ENCODE data around the gene NXPH3.

Gene NXPH3

DNA sequence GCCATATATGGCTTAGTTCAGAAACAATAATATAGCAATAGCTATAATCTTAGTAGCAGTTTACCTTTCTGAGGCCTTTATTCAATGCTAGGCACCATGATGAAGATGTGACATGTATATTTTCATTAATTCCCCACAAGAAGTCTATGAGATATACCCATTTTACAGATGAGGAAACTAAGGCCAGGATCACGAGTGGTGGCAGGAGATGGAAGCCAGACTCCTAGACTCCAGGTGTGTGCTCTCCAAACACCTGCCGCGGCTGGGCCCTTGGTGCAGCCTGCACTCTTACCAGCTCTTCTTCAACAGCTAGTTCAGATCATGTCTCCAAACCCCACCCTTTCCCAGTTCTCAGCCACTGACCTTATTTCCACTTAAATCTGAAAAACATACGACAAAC lies 15.2 kb downstream of the NXPH3 start:
- H3K27me3 ChIP-seq (ENCODE audit: control insufficient read depth, insufficient read depth, low read length, poor library complexity, severe bottlenecking), result no peaks in the 10 kb centered on the region
- no peaks in the 10 kb centered on the region for H3K9me3 ChIP-seq (ENCODE audit: control insufficient read depth, low read length)
- H3K4me1 ChIP-seq (ENCODE audit: control insufficient read depth, insufficient read depth, low read length), result no peaks in the 10 kb centered on the region
- WGBS, 2 experiments, result 91 to 93% methylated on average over 4 of the region's 4 CpGs
- no peak overlapping the region for H3K27ac ChIP-seq (ENCODE audit: insufficient read depth, low read depth, low read length, poor library complexity, severe bottlenecking)
- H3K36me3 ChIP-seq (ENCODE audit: control insufficient read depth, insufficient read depth, low read length), result no peaks in the 10 kb centered on the region
- no peak overlapping the region for H3K4me3 ChIP-seq (ENCODE audit: insufficient read depth, low read depth, low read length)

DNA sequence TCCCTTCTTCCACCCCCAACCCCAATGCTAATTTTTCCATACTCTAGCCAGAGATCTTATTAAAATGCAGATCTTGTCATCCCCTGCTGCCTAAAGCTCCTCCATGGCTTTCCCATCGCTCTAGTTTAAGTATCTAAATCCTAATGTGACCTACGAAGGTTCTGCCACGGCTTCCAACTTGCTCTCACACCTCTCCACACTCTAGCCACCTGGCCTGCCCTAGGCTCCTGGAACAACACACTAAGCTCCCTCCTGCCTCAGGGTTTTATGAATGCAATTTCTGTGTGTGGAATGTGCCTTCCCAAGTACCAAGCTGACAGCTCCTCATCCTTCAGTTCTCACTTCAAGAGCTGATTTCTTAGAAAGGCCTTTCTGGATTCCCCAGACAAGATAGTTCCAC lies 16.6 kb downstream of the NXPH3 start:
- 88 to 96% methylated on average over 3 of the region's 3 CpGs for WGBS, 2 experiments

GRCh38 chr17:49595328-49595727 lies 19.7 kb downstream of the NXPH3 start:
- no peaks in the 10 kb centered on the region for H3K9me3 ChIP-seq (ENCODE audit: control insufficient read depth, low read length)
- H3K36me3 ChIP-seq (ENCODE audit: control insufficient read depth, insufficient read depth, low read length), result peaks cover 9% of the 10 kb centered on the region
- H3K4me1 ChIP-seq (ENCODE audit: control insufficient read depth, insufficient read depth, low read length), result peaks cover 2% of the 10 kb centered on the region
- H3K27me3 ChIP-seq (ENCODE audit: control insufficient read depth, insufficient read depth, low read length, poor library complexity, severe bottlenecking), result no peaks in the 10 kb centered on the region
- no peak overlapping the region for H3K27ac ChIP-seq (ENCODE audit: insufficient read depth, low read depth, low read length, poor library complexity, severe bottlenecking)
- WGBS, 2 experiments, result 85 to 94% methylated on average over 4 of the region's 4 CpGs
- no peak overlapping the region for H3K4me3 ChIP-seq (ENCODE audit: insufficient read depth, low read depth, low read length)

More for the DNA sequence above, 16.6 kb downstream of the NXPH3 start:
- Histone ChIP-seq H3K4me1 (ENCODE audit: control insufficient read depth, insufficient read depth, low read length) (no peaks in the 10 kb centered on the region), H3K27me3 (ENCODE audit: control insufficient read depth, insufficient read depth, low read length, poor library complexity, severe bottlenecking) (no peaks in the 10 kb centered on the region), H3K36me3 (ENCODE audit: control insufficient read depth, insufficient read depth, low read length) (no peaks in the 10 kb centered on the region), H3K27ac (ENCODE audit: insufficient read depth, low read depth, low read length, poor library complexity, severe bottlenecking) (no peak overlapping the region), H3K4me3 (ENCODE audit: insufficient read depth, low read depth, low read length) (no peak overlapping the region), H3K9me3 (ENCODE audit: control insufficient read depth, low read length) (no peaks in the 10 kb centered on the region)

- Histone ChIP-seq H3K27ac (ENCODE audit: insufficient read depth, low read depth, low read length, poor library complexity, severe bottlenecking) (no peak overlapping the region), H3K27me3 (ENCODE audit: control insufficient read depth, insufficient read depth, low read length, poor library complexity, severe bottlenecking) (no peaks in the 10 kb centered on the region), H3K9me3 (ENCODE audit: control insufficient read depth, low read length) (no peaks in the 10 kb centered on the region), H3K4me1 (ENCODE audit: control insufficient read depth, insufficient read depth, low read length) (peaks cover 8% of the 10 kb centered on the region), H3K36me3 (ENCODE audit: control insufficient read depth, insufficient read depth, low read length) (peaks cover 9% of the 10 kb centered on the region), H3K4me3 (ENCODE audit: insufficient read depth, low read depth, low read length) (no peak overlapping the region)
- WGBS, 2 experiments, result 96 to 98% methylated on average over 4 of the region's 4 CpGs
Measured at GRCh38 chr17:49595980-49596379, 20.3 kb downstream of the NXPH3 start.

GRCh38 chr17:49596613-49597244 lies 21.1 kb downstream of the NXPH3 start:
- WGBS, 2 experiments, result 93 to 97% methylated on average over 6 of the region's 6 CpGs
- Histone ChIP-seq H3K4me1 (ENCODE audit: control insufficient read depth, insufficient read depth, low read length) (peaks cover 14% of the 10 kb centered on the region), H3K27me3 (ENCODE audit: control insufficient read depth, insufficient read depth, low read length, poor library complexity, severe bottlenecking) (no peaks in the 10 kb centered on the region), H3K4me3 (ENCODE audit: insufficient read depth, low read depth, low read length) (no peak overlapping the region), H3K27ac (ENCODE audit: insufficient read depth, low read depth, low read length, poor library complexity, severe bottlenecking) (no peak overlapping the region), H3K36me3 (ENCODE audit: control insufficient read depth, insufficient read depth, low read length) (peaks cover 9% of the 10 kb centered on the region), H3K9me3 (ENCODE audit: control insufficient read depth, low read length) (no peaks in the 10 kb centered on the region)

- H3K36me3 ChIP-seq (ENCODE audit: control insufficient read depth, insufficient read depth, low read length), result peaks cover 9% of the 10 kb centered on the region
- no peaks in the 10 kb centered on the region for H3K9me3 ChIP-seq (ENCODE audit: control insufficient read depth, low read length)
- H3K27ac ChIP-seq (ENCODE audit: insufficient read depth, low read depth, low read length, poor library complexity, severe bottlenecking), result no peak overlapping the region
- H3K4me1 ChIP-seq (ENCODE audit: control insufficient read depth, insufficient read depth, low read length), result peaks cover 21% of the 10 kb centered on the region
- WGBS, 2 experiments, result 97 to 98% methylated on average over 4 of the region's 4 CpGs
- no peaks in the 10 kb centered on the region for H3K27me3 ChIP-seq (ENCODE audit: control insufficient read depth, insufficient read depth, low read length, poor library complexity, severe bottlenecking)
- H3K4me3 ChIP-seq (ENCODE audit: insufficient read depth, low read depth, low read length), result no peak overlapping the region
Measured at GRCh38 chr17:49597436-49597835, 21.8 kb downstream of the NXPH3 start.

DNA sequence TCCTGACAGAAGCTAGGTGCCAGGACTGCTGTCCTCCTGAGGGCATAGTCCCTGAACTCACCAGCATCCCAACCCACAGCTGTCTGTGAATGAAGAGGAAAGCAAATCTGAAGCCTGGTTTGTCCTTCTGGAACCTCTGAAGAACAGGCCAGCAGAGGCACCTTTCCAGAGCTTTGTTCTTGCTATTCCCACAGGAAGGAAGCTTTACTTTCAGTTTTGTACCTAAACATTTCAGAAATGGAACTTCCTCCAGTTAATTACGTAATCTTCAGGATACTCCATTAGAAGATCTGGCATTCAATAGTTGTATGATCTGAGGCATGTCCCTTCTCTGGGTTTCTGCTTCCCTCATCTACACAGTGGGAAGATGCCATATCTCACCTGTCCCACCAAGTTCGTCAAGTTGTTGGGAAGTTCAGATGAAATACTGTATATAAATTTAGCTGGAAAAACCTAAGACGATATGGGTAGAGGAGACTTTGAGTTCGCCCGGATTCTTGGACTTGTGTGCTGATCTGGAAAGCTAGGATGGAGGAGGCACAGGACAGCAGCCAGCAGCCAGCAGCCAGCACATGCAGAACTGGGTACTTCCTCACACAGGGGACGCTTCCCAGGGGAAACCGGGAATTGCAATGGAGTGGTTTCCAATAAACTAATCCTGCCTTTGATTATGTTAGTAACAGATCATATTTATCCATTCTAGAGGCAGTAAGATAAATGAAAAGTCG lies 22.4 kb downstream of the NXPH3 start:
- Histone ChIP-seq H3K27me3 (ENCODE audit: control insufficient read depth, insufficient read depth, low read length, poor library complexity, severe bottlenecking) (no peaks in the 10 kb centered on the region), H3K4me1 (ENCODE audit: control insufficient read depth, insufficient read depth, low read length) (peaks cover 26% of the 10 kb centered on the region), H3K9me3 (ENCODE audit: control insufficient read depth, low read length) (no peaks in the 10 kb centered on the region), H3K27ac (ENCODE audit: insufficient read depth, low read depth, low read length, poor library complexity, severe bottlenecking) (no peak overlapping the region), H3K4me3 (ENCODE audit: insufficient read depth, low read depth, low read length) (no peak overlapping the region), H3K36me3 (ENCODE audit: control insufficient read depth, insufficient read depth, low read length) (peaks cover 9% of the 10 kb centered on the region)
- WGBS, 2 experiments, result 95% methylated on average over 8 of the region's 8 CpGs

- Histone ChIP-seq H3K4me1 (ENCODE audit: control insufficient read depth, insufficient read depth, low read length) (peaks cover 34% of the 10 kb centered on the region), H3K27ac (ENCODE audit: insufficient read depth, low read depth, low read length, poor library complexity, severe bottlenecking) (no peak overlapping the region), H3K27me3 (ENCODE audit: control insufficient read depth, insufficient read depth, low read length, poor library complexity, severe bottlenecking) (no peaks in the 10 kb centered on the region), H3K36me3 (ENCODE audit: control insufficient read depth, insufficient read depth, low read length) (peaks cover 9% of the 10 kb centered on the region), H3K9me3 (ENCODE audit: control insufficient read depth, low read length) (no peaks in the 10 kb centered on the region), H3K4me3 (ENCODE audit: insufficient read depth, low read depth, low read length) (no peak overlapping the region)
- 92 to 93% methylated on average over 3 of the region's 3 CpGs for WGBS, 2 experiments
Measured at GRCh38 chr17:49598918-49599317, 23.2 kb downstream of the NXPH3 start.

DNA sequence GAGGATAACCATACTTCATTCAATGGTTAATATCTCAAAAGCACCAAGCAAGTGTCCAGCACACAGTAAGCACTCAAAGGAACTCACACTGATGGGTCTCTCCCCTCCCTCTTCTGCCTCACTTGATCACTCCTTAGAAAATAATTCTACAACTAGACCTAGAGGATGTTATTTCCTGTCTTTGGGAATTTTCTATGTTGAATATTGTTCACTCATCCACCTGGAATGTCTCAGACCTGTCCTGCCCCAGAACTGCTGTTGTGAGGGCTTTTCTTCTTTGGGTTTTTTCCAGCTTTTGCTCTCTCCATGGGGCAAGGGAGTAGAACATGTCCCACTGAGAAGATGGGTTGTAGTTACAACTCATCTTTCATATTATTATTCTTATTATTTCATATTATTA lies 25.3 kb downstream of the NXPH3 start:
- Histone ChIP-seq H3K4me3 (ENCODE audit: insufficient read depth, low read depth, low read length) (no peak overlapping the region), H3K27me3 (ENCODE audit: control insufficient read depth, insufficient read depth, low read length, poor library complexity, severe bottlenecking) (no peaks in the 10 kb centered on the region), H3K9me3 (ENCODE audit: control insufficient read depth, low read length) (no peaks in the 10 kb centered on the region), H3K4me1 (ENCODE audit: control insufficient read depth, insufficient read depth, low read length) (peaks cover 44% of the 10 kb centered on the region), H3K36me3 (ENCODE audit: control insufficient read depth, insufficient read depth, low read length) (peaks cover 13% of the 10 kb centered on the region), H3K27ac (ENCODE audit: insufficient read depth, low read depth, low read length, poor library complexity, severe bottlenecking) (no peak overlapping the region)

- peaks cover 17% of the 10 kb centered on the region for H3K36me3 ChIP-seq (ENCODE audit: control insufficient read depth, insufficient read depth, low read length)
- peaks cover 44% of the 10 kb centered on the region for H3K4me1 ChIP-seq (ENCODE audit: control insufficient read depth, insufficient read depth, low read length)
- no peaks in the 10 kb centered on the region for H3K27me3 ChIP-seq (ENCODE audit: control insufficient read depth, insufficient read depth, low read length, poor library complexity, severe bottlenecking)
- no peaks in the 10 kb centered on the region for H3K9me3 ChIP-seq (ENCODE audit: control insufficient read depth, low read length)
- no peak overlapping the region for H3K4me3 ChIP-seq (ENCODE audit: insufficient read depth, low read depth, low read length)
- H3K27ac ChIP-seq (ENCODE audit: insufficient read depth, low read depth, low read length, poor library complexity, severe bottlenecking), result peak overlapping the region; percentile 5
Measured at GRCh38 chr17:49602783-49603182, 27.1 kb downstream of the NXPH3 start.

Data from ectodermal cell (in vitro differentiated cells).